H7 (cell line): ENCODE measurements around the gene STAG1. TPM values are rescaled to one million over a fixed set of nuclear protein-coding genes. Genes with fewer than 3 reads are reported as not detected.
"Not testable (repeated sequence)": the region's sequence is repeated elsewhere in the genome, so short reads cannot be mapped to it uniquely, and the experiment has no call there.

Source experiments
- DNase-seq: peaks from one replicate; pipeline ENCODE4 v3.0.0; 2012
- H3K27me3 ChIP-seq: 2 replicates; pipeline ENCODE4 v1.6.0; 2011; ENCODE audit warnings: mild to moderate bottlenecking, low read length; ENCODE audit not compliant: control insufficient read depth, insufficient read depth
- H3K36me3 ChIP-seq: replicated peaks from 2 replicates; pipeline ENCODE4 v1.5.1; 2011; ENCODE audit warnings: low read length; ENCODE audit not compliant: control insufficient read depth, insufficient read depth
- H3K4me3 ChIP-seq: 2 replicates; pipeline ENCODE4 v1.5.1; 2011; ENCODE audit warnings: low read depth, mild to moderate bottlenecking, control low read depth, low read length, moderate library complexity; ENCODE audit not compliant: insufficient read depth
- total RNA-seq: library from RNA; depleted of rRNA; stranded (reverse); fragments of >200 nt; shearing (Covaris generic); gene quantifications from 2 replicates; pipeline ENCODE4 v1.2.3, GENCODE V29; 2014

STAG1 gene
- total RNA-seq, 1 experiment from 2014 or later = 11.6 TPM

GRCh38 chr3:136409549-136409948 is 342.6 kb downstream of the STAG1 start:
- Histone ChIP-seq H3K4me3 (no peak overlapping the region), H3K36me3 (no peaks in the 10 kb centered on the region), H3K27me3 (no peaks in the 10 kb centered on the region)
- DNase-seq = no peak

- Histone ChIP-seq H3K36me3 (no peaks in the 10 kb centered on the region), H3K27me3 (no peaks in the 10 kb centered on the region), H3K4me3 (no peak overlapping the region)
- no peak for DNase-seq
These were observed 348.1 kb downstream of the STAG1 start for GRCh38 chr3:136404056-136404455.

- DNase-seq = no peak
- H3K27me3 ChIP-seq = no peaks in the 10 kb centered on the region
- H3K4me3 ChIP-seq = no peak overlapping the region
- no peaks in the 10 kb centered on the region for H3K36me3 ChIP-seq
These were observed 355.3 kb downstream of the STAG1 start for GRCh38 chr3:136396916-136397315.

- no peaks in the 10 kb centered on the region for H3K27me3 ChIP-seq
- H3K4me3 ChIP-seq = no peak overlapping the region
- DNase-seq = no peak
- no peaks in the 10 kb centered on the region for H3K36me3 ChIP-seq
These were observed 361.6 kb downstream of the STAG1 start for GRCh38 chr3:136390574-136390973.

GRCh38 chr3:136387031-136387430 is 365.1 kb downstream of the STAG1 start:
- Histone ChIP-seq H3K4me3 (no peak overlapping the region), H3K27me3 (no peaks in the 10 kb centered on the region), H3K36me3 (no peaks in the 10 kb centered on the region)
- no peak for DNase-seq

GRCh38 chr3:136385457-136385856 is 366.7 kb downstream of the STAG1 start:
- Histone ChIP-seq H3K4me3 (no peak overlapping the region), H3K36me3 (no peaks in the 10 kb centered on the region), H3K27me3 (no peaks in the 10 kb centered on the region)
- DNase-seq = no peak

GRCh38 chr3:136381051-136381450 is 371.1 kb downstream of the STAG1 start:
- Histone ChIP-seq H3K36me3 (no peaks in the 10 kb centered on the region), H3K4me3 (no peak overlapping the region), H3K27me3 (no peaks in the 10 kb centered on the region)
- no peak for DNase-seq

GRCh38 chr3:136380530-136380929 is 371.6 kb downstream of the STAG1 start:
- H3K36me3 ChIP-seq = no peaks in the 10 kb centered on the region
- H3K4me3 ChIP-seq = no peak overlapping the region
- no peak for DNase-seq
- no peaks in the 10 kb centered on the region for H3K27me3 ChIP-seq

GRCh38 chr3:136378011-136378410 is 374.2 kb downstream of the STAG1 start:
- no peaks in the 10 kb centered on the region for H3K27me3 ChIP-seq
- no peak overlapping the region for H3K4me3 ChIP-seq
- no peaks in the 10 kb centered on the region for H3K36me3 ChIP-seq
- no peak for DNase-seq

GRCh38 chr3:136377508-136377907 is 374.7 kb downstream of the STAG1 start:
- Histone ChIP-seq H3K36me3 (no peaks in the 10 kb centered on the region), H3K27me3 (no peaks in the 10 kb centered on the region), H3K4me3 (no peak overlapping the region)
- no peak for DNase-seq

- H3K36me3 ChIP-seq, DNase-seq, H3K27me3 ChIP-seq, H3K4me3 ChIP-seq: not testable (repeated sequence)
These were observed 376.4 kb downstream of the STAG1 start for GRCh38 chr3:136375800-136376199.

- Histone ChIP-seq H3K36me3 (no peaks in the 10 kb centered on the region), H3K27me3 (no peaks in the 10 kb centered on the region)
- DNase-seq = no peak
These were observed 385.9 kb downstream of the STAG1 start for GRCh38 chr3:136366289-136366688.

GRCh38 chr3:136353461-136353860 is 398.7 kb downstream of the STAG1 start:
- Histone ChIP-seq H3K27me3 (no peaks in the 10 kb centered on the region), H3K4me3 (no peak overlapping the region), H3K36me3 (no peaks in the 10 kb centered on the region)
- peak; percentile 23 for DNase-seq

More at GRCh38 chr3:136366289-136366688, 385.9 kb downstream of the STAG1 start:
- H3K4me3 ChIP-seq = no peak overlapping the region

GRCh38 chr3:136351905-136352304 is 400.3 kb downstream of the STAG1 start:
- Histone ChIP-seq H3K4me3 (no peak overlapping the region), H3K27me3 (no peaks in the 10 kb centered on the region), H3K36me3 (no peaks in the 10 kb centered on the region)
- DNase-seq = no peak

- Histone ChIP-seq H3K4me3 (no peak overlapping the region), H3K36me3 (no peaks in the 10 kb centered on the region), H3K27me3 (no peaks in the 10 kb centered on the region)
- DNase-seq = no peak
These were observed 400.8 kb downstream of the STAG1 start for GRCh38 chr3:136351351-136351750.

- no peak overlapping the region for H3K4me3 ChIP-seq
- DNase-seq = no peak
- H3K36me3 ChIP-seq = no peaks in the 10 kb centered on the region
- H3K27me3 ChIP-seq = no peaks in the 10 kb centered on the region
These were observed 401.6 kb downstream of the STAG1 start for GRCh38 chr3:136350557-136350956.
